ENCODE data around the gene MYH7.

MYH7 gene

GRCh38 chr14:23365732-23366425 lies 69.6 kb downstream of the MYH7 start:
- peak overlapping the region; percentile 74 for H3K4me3 ChIP-seq (ENCODE audit: low read depth, low read length)
- CTCF ChIA-PET = interaction anchor here (0.7 to 12.6 kb wide), 3 partner anchors 12 to 39 kb away, joined by 4 to 153 read pairs (median 7); partner anchors contain the start of gene CMTM5
- TF ChIP-seq CTCF (IDR thresholded peaks at IDR 0.05; ENCODE audit: insufficient read depth, low read length, missing control alignments) = no peak
- DNase-seq (ENCODE audit: low read depth, low spot score) = no peak
- POLR2A ChIA-PET = interaction anchor here (0.7 to 2.2 kb wide), 5 partner anchors 8 to 45 kb away, joined by 3 to 11 read pairs (median 3); partner anchors contain the start of genes PABPN1 and SLC22A17

GRCh38 chr14:23365036-23365731 lies 70.3 kb downstream of the MYH7 start, which contains the start of gene EFS:
EFS (minus strand) TSS chr14:23365172; CDS start chr14:23365025, 147 bp downstream.
- no peak for DNase-seq (ENCODE audit: low read depth, low spot score)
- CTCF ChIA-PET = interaction anchor here (12.6 kb wide), 1 partner anchor 15 kb away, joined by 153 read pairs; the partner anchor contains the start of gene CMTM5
- POLR2A ChIA-PET = interaction anchor here (1.2 to 1.8 kb wide), 2 partner anchors 20 to 44 kb away, joined by 3 to 11 read pairs; partner anchors contain the start of gene PABPN1
- H3K4me3 ChIP-seq (ENCODE audit: low read depth, low read length) = peak within 1 kb of the TSS; percentile 74
- TF ChIP-seq CTCF (IDR thresholded peaks at IDR 0.05; ENCODE audit: insufficient read depth, low read length, missing control alignments) = no peak

GRCh38 chr14:23364164-23365035 lies 71.1 kb downstream of the MYH7 start:
- ChIA-PET CTCF (interaction anchor here (1.1 to 12.6 kb wide), 5 partner anchors 16 to 196 kb away, joined by 3 to 153 read pairs (median 4); partner anchors contain the start of gene CMTM5), POLR2A (interaction anchor here (0.9 to 1.5 kb wide), 2 partner anchors 11 to 43 kb away, joined by 4 read pairs; partner anchors contain the start of gene PABPN1)
- H3K4me3 ChIP-seq (ENCODE audit: low read depth, low read length) = peak overlapping the region; percentile 74
- no peak for TF ChIP-seq CTCF (IDR thresholded peaks at IDR 0.05; ENCODE audit: insufficient read depth, low read length, missing control alignments)
- no peak for DNase-seq (ENCODE audit: low read depth, low spot score)

Data from AG04449 (cell line).